ENCODE results near the gene NDUFA5.
"Not testable (repeated sequence)": the region's sequence is repeated elsewhere in the genome, so short reads cannot be mapped to it uniquely, and the experiment has no call there.

Gene NDUFA5

GRCh38 chr7:123553159-123553558, 4.5 kb downstream of the NDUFA5 start:
- Histone ChIP-seq H4K20me1 (ENCODE audit: insufficient read depth, low read length) (peaks cover 10% of the 10 kb centered on the region; the same call in 1 of the 2 replicates), H3K36me3 (ENCODE audit: insufficient read depth, low read length) (peaks cover 48% of the 10 kb centered on the region), H3K4me2 (ENCODE audit: insufficient read depth, low read length) (no peak overlapping the region), H3K4me1 (ENCODE audit: insufficient read depth, low read length) (peaks cover 30% of the 10 kb centered on the region), H3K27me3 (ENCODE audit: insufficient read depth, low read length, poor library complexity) (no peaks in the 10 kb centered on the region), H3K4me3 (ENCODE audit: low read depth in 1 of 2, low read length in 2 of 2) (no peak overlapping the region), H3K79me2 (ENCODE audit: insufficient read depth, low read length) (peaks cover 67% of the 10 kb centered on the region), H3K9me3 (ENCODE audit: insufficient read depth, low read length, severe bottlenecking) (no peaks in the 10 kb centered on the region), H3K27ac (ENCODE audit: low read length) (no peak overlapping the region), H2AFZ (ENCODE audit: low read depth, low read length) (no peak overlapping the region), H3K9ac (ENCODE audit: low read depth, low read length) (no peak overlapping the region)
- DNase-seq (no peak), ATAC-seq (ENCODE audit: insufficient read depth, low read depth) (no peak)
- no peak for TF ChIP-seq CTCF (IDR thresholded peaks at IDR 0.05; ENCODE audit: borderline replicate concordance, extremely low read depth, low read length, poor library complexity, severe bottlenecking)

GRCh38 chr7:123552641-123553040, 5.0 kb downstream of the NDUFA5 start:
- Histone ChIP-seq H3K36me3 (ENCODE audit: insufficient read depth, low read length) (peaks cover 51% of the 10 kb centered on the region), H3K9me3 (ENCODE audit: insufficient read depth, low read length, severe bottlenecking) (no peaks in the 10 kb centered on the region), H3K9ac (ENCODE audit: low read depth, low read length) (no peak overlapping the region), H3K4me3 (ENCODE audit: low read depth in 1 of 2, low read length in 2 of 2) (no peak overlapping the region), H3K79me2 (ENCODE audit: insufficient read depth, low read length) (peaks cover 68% of the 10 kb centered on the region), H3K4me2 (ENCODE audit: insufficient read depth, low read length) (no peak overlapping the region), H4K20me1 (ENCODE audit: insufficient read depth, low read length) (peaks cover 10% of the 10 kb centered on the region; the same call in 1 of the 2 replicates), H3K4me1 (ENCODE audit: insufficient read depth, low read length) (peaks cover 28% of the 10 kb centered on the region), H2AFZ (ENCODE audit: low read depth, low read length) (no peak overlapping the region), H3K27ac (ENCODE audit: low read length) (no peak overlapping the region), H3K27me3 (ENCODE audit: insufficient read depth, low read length, poor library complexity) (no peaks in the 10 kb centered on the region)
- TF ChIP-seq CTCF (IDR thresholded peaks at IDR 0.05; ENCODE audit: borderline replicate concordance, extremely low read depth, low read length, poor library complexity, severe bottlenecking) (no peak), EZH2 (IDR thresholded peaks at IDR 0.05; ENCODE audit: borderline replicate concordance, low read depth, low read length, severe bottlenecking) (no peak)
- no peak for ATAC-seq (ENCODE audit: insufficient read depth, low read depth)
- no peak for DNase-seq

- H3K79me2 ChIP-seq (ENCODE audit: insufficient read depth, low read length) = peaks cover 63% of the 10 kb centered on the region
Measured at GRCh38 chr7:123552134-123552533, 5.5 kb downstream of the NDUFA5 start.

GRCh38 chr7:123548406-123548805, 9.2 kb downstream of the NDUFA5 start:
- H2AFZ ChIP-seq (ENCODE audit: low read depth, low read length) = no peak overlapping the region
- H3K9me3 ChIP-seq (ENCODE audit: insufficient read depth, low read length, severe bottlenecking) = no peaks in the 10 kb centered on the region
- no peak for ATAC-seq (ENCODE audit: insufficient read depth, low read depth)
- no peak for TF ChIP-seq CTCF (IDR thresholded peaks at IDR 0.05; ENCODE audit: borderline replicate concordance, extremely low read depth, low read length, poor library complexity, severe bottlenecking)
- no peak overlapping the region for H3K4me3 ChIP-seq (ENCODE audit: low read depth in 1 of 2, low read length in 2 of 2)
- no peak for DNase-seq
- H3K36me3 ChIP-seq (ENCODE audit: insufficient read depth, low read length) = peaks cover 54% of the 10 kb centered on the region
- peaks cover 8% of the 10 kb centered on the region; the same call in 1 of the 2 replicates for H4K20me1 ChIP-seq (ENCODE audit: insufficient read depth, low read length)
- H3K27ac ChIP-seq (ENCODE audit: low read length) = no peak overlapping the region
- no peak overlapping the region for H3K9ac ChIP-seq (ENCODE audit: low read depth, low read length)
- H3K79me2 ChIP-seq (ENCODE audit: insufficient read depth, low read length) = peaks cover 31% of the 10 kb centered on the region
- H3K27me3 ChIP-seq (ENCODE audit: insufficient read depth, low read length, poor library complexity) = no peaks in the 10 kb centered on the region
- H3K4me2 ChIP-seq (ENCODE audit: insufficient read depth, low read length) = no peak overlapping the region
- no peaks in the 10 kb centered on the region for H3K4me1 ChIP-seq (ENCODE audit: insufficient read depth, low read length)

More at GRCh38 chr7:123552134-123552533, 5.5 kb downstream of the NDUFA5 start:
- not testable (repeated sequence) for H3K4me2 ChIP-seq (ENCODE audit: insufficient read depth, low read length); H3K27ac ChIP-seq (ENCODE audit: low read length); H3K9ac ChIP-seq (ENCODE audit: low read depth, low read length); DNase-seq; H3K4me3 ChIP-seq (ENCODE audit: low read depth in 1 of 2, low read length in 2 of 2); ATAC-seq (ENCODE audit: insufficient read depth, low read depth); H3K9me3 ChIP-seq (ENCODE audit: insufficient read depth, low read length, severe bottlenecking); H3K27me3 ChIP-seq (ENCODE audit: insufficient read depth, low read length, poor library complexity); H2AFZ ChIP-seq (ENCODE audit: low read depth, low read length)
- peaks cover 10% of the 10 kb centered on the region; the same call in 1 of the 2 replicates for H4K20me1 ChIP-seq (ENCODE audit: insufficient read depth, low read length)
- peaks cover 28% of the 10 kb centered on the region for H3K4me1 ChIP-seq (ENCODE audit: insufficient read depth, low read length)
- H3K36me3 ChIP-seq (ENCODE audit: insufficient read depth, low read length) = peaks cover 53% of the 10 kb centered on the region
